GM12865 (cell line): ENCODE measurements around the gene CDC27.
"Not testable (repeated sequence)": the region's sequence is repeated elsewhere in the genome, so short reads cannot be mapped to it uniquely, and the experiment has no call there.

Source experiments
- DNase-seq: peaks from one replicate; pipeline ENCODE4 v3.0.0; 2010; ENCODE audit warnings: low read depth
- H3K4me3 ChIP-seq: 2 replicates; pipeline ENCODE4 v1.5.1; 2011; ENCODE audit warnings: mild to moderate bottlenecking, low read depth, low read length, control low read depth
- TF ChIP-seq, protein P1 (sequence below): IDR thresholded peaks from 2 replicates; pipeline ENCODE4 v1.5.1; 2011; ENCODE audit warnings: low read length, control low read depth, low read depth, inconsistent platforms; ENCODE audit not compliant: insufficient read depth; ENCODE audit errors: missing control alignments

The CDC27 gene

DNA sequence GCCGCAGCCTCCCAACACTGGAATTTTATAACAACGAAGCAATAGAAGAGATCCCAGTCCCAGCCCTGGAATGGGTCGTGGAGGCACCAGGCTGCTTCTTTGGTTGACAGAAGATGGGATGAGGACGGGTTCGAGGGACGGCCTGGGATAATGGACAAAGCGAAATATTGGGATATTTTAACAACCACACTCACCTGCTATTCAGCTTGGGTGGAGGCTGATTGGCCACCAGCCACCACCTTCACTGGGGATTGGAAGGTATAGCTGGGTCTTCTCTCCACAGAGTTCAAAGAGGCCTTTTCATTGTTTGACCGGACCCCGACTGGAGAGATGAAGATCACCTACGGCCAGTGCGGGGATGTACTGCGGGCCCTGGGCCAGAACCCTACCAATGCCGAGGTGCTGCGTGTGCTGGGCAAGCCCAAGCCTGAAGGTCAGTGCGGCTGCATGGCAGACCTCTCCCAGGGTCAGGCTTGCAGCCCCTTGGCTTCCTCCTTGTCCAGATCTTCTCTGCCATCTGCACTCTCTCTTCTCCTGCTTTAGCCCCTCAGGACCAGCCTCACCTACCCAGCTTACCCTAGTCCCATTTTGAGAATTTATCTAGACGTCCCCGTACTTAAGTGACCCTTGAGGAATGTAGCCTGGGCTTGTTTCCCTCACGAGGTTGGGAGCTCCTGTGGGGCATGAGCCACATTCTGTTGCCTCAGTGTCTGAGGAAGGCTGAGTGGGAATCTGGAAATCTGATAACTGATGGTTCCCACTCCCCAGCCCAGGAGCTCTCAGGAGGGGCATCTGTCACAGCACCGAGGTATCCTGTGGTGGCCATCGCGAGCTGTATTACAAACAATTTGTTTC, 30.8 kb upstream of the CDC27 start:
- no peak for DNase-seq
- H3K4me3 ChIP-seq = no peak overlapping the region
- TF ChIP-seq, protein P1, sequence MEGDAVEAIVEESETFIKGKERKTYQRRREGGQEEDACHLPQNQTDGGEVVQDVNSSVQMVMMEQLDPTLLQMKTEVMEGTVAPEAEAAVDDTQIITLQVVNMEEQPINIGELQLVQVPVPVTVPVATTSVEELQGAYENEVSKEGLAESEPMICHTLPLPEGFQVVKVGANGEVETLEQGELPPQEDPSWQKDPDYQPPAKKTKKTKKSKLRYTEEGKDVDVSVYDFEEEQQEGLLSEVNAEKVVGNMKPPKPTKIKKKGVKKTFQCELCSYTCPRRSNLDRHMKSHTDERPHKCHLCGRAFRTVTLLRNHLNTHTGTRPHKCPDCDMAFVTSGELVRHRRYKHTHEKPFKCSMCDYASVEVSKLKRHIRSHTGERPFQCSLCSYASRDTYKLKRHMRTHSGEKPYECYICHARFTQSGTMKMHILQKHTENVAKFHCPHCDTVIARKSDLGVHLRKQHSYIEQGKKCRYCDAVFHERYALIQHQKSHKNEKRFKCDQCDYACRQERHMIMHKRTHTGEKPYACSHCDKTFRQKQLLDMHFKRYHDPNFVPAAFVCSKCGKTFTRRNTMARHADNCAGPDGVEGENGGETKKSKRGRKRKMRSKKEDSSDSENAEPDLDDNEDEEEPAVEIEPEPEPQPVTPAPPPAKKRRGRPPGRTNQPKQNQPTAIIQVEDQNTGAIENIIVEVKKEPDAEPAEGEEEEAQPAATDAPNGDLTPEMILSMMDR = no peak

DNA sequence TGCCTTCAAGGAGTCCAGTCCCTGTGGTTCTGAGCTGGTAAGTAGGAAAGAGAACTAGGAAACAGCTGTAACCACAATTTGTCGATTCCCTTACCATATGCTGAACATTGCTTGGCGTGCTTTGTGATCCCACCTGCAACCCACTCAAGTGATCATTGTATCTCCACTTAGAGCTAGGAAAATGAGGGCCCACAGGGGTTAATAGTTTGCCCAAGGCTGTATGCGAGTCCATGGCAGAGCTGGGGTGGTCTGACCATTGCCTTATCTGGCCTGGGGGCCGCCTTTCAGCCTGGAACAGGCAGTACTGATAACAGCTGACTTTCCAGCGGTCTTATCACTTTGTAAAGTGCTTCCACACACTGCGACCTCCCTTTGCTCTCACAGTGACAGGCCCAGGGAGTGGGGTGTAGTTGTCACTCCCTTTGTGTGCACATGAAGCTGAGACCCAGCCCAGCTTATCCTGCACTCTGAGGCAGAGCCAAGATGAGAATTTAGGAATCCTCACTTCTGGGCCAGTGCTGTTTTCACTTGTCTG, 29.9 kb upstream of the CDC27 start:
- no peak overlapping the region for H3K4me3 ChIP-seq
- TF ChIP-seq, protein P1 = no peak
- peak; percentile 16 for DNase-seq

DNA sequence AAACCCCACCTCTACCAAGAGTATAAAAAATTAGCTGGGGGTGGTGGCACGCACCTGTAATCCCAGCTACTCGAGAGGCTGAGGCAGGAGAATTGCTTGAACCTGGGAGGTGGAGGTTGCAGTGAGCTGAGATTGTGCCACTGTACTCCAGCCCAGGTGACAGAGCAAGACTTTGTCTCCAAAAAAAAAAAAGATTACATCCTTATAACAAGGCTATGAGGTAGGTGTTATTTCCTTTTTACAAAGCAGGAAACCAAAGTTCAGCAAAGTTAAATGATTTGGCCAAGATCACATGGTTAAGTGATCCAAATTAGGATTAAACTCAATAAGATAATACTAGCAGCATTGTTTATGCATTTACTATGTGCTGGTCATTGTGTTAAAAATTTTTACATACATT, 28.2 kb upstream of the CDC27 start:
- not testable (repeated sequence) for H3K4me3 ChIP-seq, DNase-seq

DNA sequence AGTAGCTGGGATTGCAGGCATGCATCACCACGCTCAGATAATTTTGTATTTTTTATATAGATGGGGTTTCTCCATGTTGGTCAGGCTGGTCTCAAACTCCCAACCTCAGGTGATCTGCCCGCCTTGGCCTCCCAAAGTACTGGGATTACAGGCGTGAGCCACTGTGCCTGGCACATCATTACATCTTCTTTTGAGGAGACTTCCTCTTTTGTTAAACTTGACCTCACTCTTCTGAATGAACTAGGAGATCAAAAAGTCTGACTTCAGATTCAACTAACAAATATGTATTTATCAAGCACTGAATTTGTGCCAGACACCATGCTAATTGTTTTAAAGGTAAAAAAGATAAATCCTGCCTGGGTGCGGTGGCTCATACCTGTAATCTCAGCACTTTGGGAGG, 27.7 kb upstream of the CDC27 start:
- DNase-seq, H3K4me3 ChIP-seq: not testable (repeated sequence)

DNA sequence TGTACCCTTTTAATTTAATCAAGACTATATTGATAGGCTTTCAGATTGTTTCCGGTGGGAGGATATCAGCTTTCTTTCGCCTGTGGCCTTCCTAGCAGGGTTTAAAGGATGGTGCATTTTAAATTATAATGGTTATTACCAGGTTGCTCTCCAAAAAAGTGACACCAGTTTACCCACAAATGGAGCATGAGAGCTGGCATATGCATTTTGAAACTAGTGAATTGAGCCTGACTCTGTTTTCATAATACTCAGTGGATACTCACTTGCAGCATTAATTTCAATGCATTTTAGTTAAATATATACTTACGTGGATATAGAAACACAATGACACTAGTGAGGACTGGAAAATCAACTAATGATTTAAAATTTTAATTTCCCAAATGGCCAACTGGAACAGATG, 25.8 kb upstream of the CDC27 start:
- DNase-seq = no peak
- TF ChIP-seq, protein P1 = no peak

DNA sequence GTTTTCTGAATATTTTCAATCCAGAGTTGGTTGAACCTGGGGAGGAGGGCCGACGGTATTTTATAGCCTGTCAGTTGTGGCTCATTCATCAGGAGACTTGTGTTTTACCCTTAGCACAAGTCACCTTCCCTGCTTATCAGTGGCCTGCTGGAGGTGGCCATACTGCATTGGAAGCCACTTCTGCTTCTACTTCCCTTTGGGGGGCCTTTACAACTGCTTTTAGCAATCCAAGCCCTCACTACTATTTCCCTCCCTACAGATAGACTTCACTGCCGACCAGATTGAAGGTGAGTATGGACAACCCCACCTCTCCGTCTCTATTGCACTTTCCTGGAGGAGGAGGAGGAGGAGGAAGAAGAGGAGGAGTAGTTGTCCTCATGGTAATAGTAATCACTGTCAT, 24.4 kb upstream of the CDC27 start:
- no peak for DNase-seq
- H3K4me3 ChIP-seq = no peak overlapping the region
- TF ChIP-seq, protein P1 = no peak

More for the DNA sequence above, 25.8 kb upstream of the CDC27 start:
- H3K4me3 ChIP-seq = no peak overlapping the region

DNA sequence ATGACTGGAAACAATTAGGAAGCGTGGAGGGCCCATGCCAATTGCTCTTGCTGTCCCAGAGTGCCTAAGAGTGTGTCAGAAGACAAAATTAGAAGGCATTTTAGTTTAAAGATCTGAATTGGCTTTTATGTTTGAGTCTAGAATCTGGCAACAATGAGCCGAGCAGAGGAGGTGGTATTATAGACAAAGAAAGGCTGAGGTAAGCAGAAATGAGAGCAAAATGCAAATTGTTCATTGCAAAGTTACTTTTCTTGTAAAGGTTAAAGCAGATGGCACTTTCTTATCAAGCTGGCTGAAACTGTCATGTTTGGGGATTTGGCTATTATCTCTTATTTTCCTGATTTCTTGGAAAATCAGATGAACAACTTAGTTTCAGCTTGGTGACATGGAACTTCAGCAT, 23.4 kb upstream of the CDC27 start:
- H3K4me3 ChIP-seq = no peak overlapping the region
- DNase-seq = no peak
- TF ChIP-seq, protein P1 = no peak

DNA sequence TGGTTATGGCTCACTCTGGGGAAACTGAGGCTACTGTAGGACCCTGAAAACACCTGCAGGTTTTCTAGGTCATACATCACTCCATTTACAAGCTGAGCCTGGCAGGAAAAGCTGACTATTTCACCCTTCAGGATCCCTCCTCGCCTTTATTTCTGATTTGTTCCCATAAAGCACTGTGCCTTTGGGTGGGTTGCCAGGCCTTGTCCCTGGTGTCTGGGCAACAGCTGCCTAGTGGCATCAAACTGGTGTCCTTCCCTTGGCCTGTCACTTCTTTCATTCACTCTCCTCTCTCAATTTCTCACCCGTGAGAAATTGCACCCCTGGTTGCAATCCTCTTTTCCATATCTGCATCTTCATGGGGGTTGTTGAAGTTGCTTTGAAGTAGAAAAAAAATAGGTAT, 21.7 kb upstream of the CDC27 start:
- no peak for DNase-seq
- TF ChIP-seq, protein P1 = no peak
- no peak overlapping the region for H3K4me3 ChIP-seq
